OCI-LY3 (cell line): ENCODE results near the gene MAPKAPK3.

Experiments
- H2AFZ ChIP-seq: fragments of 200-600, 300-600 bp; shearing (Covaris generic); 2 replicates; pipeline ENCODE4 v1.6.0; 2014; ENCODE audit warnings: antibody characterized with exemption, low read depth, low read length
- H3K27ac ChIP-seq: fragments of 200-600, 300-600 bp; sonication (generic); 2 replicates; pipeline ENCODE4 v1.5.1; 2014; ENCODE audit warnings: mild to moderate bottlenecking, low read length, moderate library complexity, mixed read lengths
- H3K27me3 ChIP-seq: fragments of 200-600, 300-600 bp; sonication (generic); 2 replicates; pipeline ENCODE4 v1.6.1; 2014; ENCODE audit warnings: low read depth, low read length, mixed read lengths
- H3K36me3 ChIP-seq: fragments of 200-600, 300-600 bp; sonication (generic); replicated peaks from 2 replicates; pipeline ENCODE3; 2014; ENCODE audit warnings: low read depth, low read length, mixed read lengths
- H3K4me1 ChIP-seq: fragments of 300-600, 200-600 bp; sonication (generic); 2 replicates; pipeline ENCODE4 v1.6.1; 2014; ENCODE audit warnings: low read length, mixed read lengths
- H3K4me2 ChIP-seq: fragments of 200-600, 300-600 bp; sonication (generic); 2 replicates; pipeline ENCODE4 v1.6.1; 2014; ENCODE audit warnings: low read length, mixed read lengths
- H3K4me3 ChIP-seq: fragments of 300-600, 200-600 bp; sonication (generic); 2 replicates; pipeline ENCODE4 v1.5.1; 2014; ENCODE audit warnings: antibody characterized with exemption, mild to moderate bottlenecking, low read length, moderate library complexity
- H3K79me2 ChIP-seq: fragments of 300-600, 200-600 bp; shearing (Covaris generic); 2 replicates; pipeline ENCODE4 v1.6.1; 2014; ENCODE audit warnings: mild to moderate bottlenecking, low read length, mixed read lengths
- H3K9ac ChIP-seq: fragments of 300-600, 200-600 bp; shearing (Covaris generic); 2 replicates; pipeline ENCODE4 v1.6.0; 2014; ENCODE audit warnings: mild to moderate bottlenecking, low read length, moderate library complexity
- H3K9me3 ChIP-seq: fragments of 200-600, 300-600 bp; shearing (Covaris generic); 2 replicates; pipeline ENCODE4 v1.6.1; 2014; ENCODE audit warnings: low read length, mixed read lengths; ENCODE audit not compliant: insufficient read depth
- H4K20me1 ChIP-seq: fragments of 200-600, 300-600 bp; sonication (generic); 2 replicates; pipeline ENCODE4 v1.6.1; 2016; ENCODE audit warnings: low read length, mixed read lengths; ENCODE audit not compliant: insufficient read depth
- EZH2phosphoT487 ChIP-seq: fragments of 200-600 bp; shearing (Covaris generic); IDR thresholded peaks from 2 replicates; pipeline ENCODE4 v1.6.1; 2018; ENCODE audit warnings: antibody characterized with exemption, mixed run types, low read depth
- TF ChIP-seq, protein P1 (sequence below): fragments of 200-600, 300-600 bp; sonication (generic); IDR thresholded peaks from 2 replicates; pipeline ENCODE4 v1.5.1; 2014; ENCODE audit warnings: antibody characterized with exemption, low read length, low read depth

MAPKAPK3 gene

DNA sequence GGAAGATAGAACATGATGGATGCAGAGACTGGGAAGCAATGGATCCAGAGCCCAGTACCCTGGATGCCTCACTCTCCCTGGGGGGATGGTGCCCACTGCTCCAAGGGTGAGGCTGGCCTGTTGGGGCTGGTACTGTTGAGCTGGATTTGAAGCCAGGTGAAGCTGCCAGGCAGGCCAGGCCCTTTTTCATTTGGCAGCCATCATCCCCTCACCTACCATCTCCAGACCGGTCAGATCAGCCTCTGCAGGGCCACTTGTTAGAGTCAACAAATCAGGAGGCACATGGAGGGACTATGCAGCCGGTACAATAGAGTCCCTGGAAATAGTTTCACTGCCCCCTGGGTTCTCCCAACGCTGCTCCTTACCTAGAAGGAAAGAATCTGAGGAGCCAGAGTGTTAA lies 5.9 kb downstream of the MAPKAPK3 start:
- H3K9me3 ChIP-seq = no peaks in the 10 kb centered on the region
- no peaks in the 10 kb centered on the region for H3K27me3 ChIP-seq
- H3K9ac ChIP-seq = no peak overlapping the region
- no peak for TF ChIP-seq EZH2phosphoT487
- TF ChIP-seq, protein P1, sequence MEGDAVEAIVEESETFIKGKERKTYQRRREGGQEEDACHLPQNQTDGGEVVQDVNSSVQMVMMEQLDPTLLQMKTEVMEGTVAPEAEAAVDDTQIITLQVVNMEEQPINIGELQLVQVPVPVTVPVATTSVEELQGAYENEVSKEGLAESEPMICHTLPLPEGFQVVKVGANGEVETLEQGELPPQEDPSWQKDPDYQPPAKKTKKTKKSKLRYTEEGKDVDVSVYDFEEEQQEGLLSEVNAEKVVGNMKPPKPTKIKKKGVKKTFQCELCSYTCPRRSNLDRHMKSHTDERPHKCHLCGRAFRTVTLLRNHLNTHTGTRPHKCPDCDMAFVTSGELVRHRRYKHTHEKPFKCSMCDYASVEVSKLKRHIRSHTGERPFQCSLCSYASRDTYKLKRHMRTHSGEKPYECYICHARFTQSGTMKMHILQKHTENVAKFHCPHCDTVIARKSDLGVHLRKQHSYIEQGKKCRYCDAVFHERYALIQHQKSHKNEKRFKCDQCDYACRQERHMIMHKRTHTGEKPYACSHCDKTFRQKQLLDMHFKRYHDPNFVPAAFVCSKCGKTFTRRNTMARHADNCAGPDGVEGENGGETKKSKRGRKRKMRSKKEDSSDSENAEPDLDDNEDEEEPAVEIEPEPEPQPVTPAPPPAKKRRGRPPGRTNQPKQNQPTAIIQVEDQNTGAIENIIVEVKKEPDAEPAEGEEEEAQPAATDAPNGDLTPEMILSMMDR = no peak
- peaks cover 40% of the 10 kb centered on the region for H3K79me2 ChIP-seq
- H2AFZ ChIP-seq = no peak overlapping the region
- H3K4me3 ChIP-seq = no peak overlapping the region
- no peak overlapping the region for H3K4me2 ChIP-seq
- peaks cover 5% of the 10 kb centered on the region for H3K4me1 ChIP-seq
- no peak overlapping the region for H3K27ac ChIP-seq
- peaks cover 19% of the 10 kb centered on the region for H3K36me3 ChIP-seq
- peaks cover 23% of the 10 kb centered on the region; the same call in 1 of the 2 replicates for H4K20me1 ChIP-seq

- Histone ChIP-seq H3K27ac (no peak overlapping the region), H3K27me3 (no peaks in the 10 kb centered on the region), H3K36me3 (peaks cover 19% of the 10 kb centered on the region), H3K9ac (no peak overlapping the region), H4K20me1 (peaks cover 30% of the 10 kb centered on the region; the same call in 1 of the 2 replicates), H2AFZ (no peak overlapping the region), H3K9me3 (no peaks in the 10 kb centered on the region), H3K4me1 (no peaks in the 10 kb centered on the region), H3K79me2 (peaks cover 33% of the 10 kb centered on the region), H3K4me3 (no peak overlapping the region), H3K4me2 (no peak overlapping the region)
- TF ChIP-seq EZH2phosphoT487 = no peak
- TF ChIP-seq, protein P1 = no peak
Observed at GRCh38 chr3:50623840-50624474, 7.0 kb downstream of the MAPKAPK3 start.

- no peak overlapping the region for H3K27ac ChIP-seq
- TF ChIP-seq EZH2phosphoT487 = no peak
- TF ChIP-seq, protein P1 = no peak
- H3K27me3 ChIP-seq = no peaks in the 10 kb centered on the region
- H3K4me2 ChIP-seq = no peak overlapping the region
- H3K9ac ChIP-seq = no peak overlapping the region
- H3K9me3 ChIP-seq = no peaks in the 10 kb centered on the region
- H3K36me3 ChIP-seq = peaks cover 15% of the 10 kb centered on the region
- no peak overlapping the region for H3K4me3 ChIP-seq
- no peaks in the 10 kb centered on the region for H3K4me1 ChIP-seq
- H4K20me1 ChIP-seq = peaks cover 30% of the 10 kb centered on the region; the same call in 1 of the 2 replicates
- H3K79me2 ChIP-seq = peaks cover 33% of the 10 kb centered on the region
- no peak overlapping the region for H2AFZ ChIP-seq
Observed at GRCh38 chr3:50624634-50625033, 7.7 kb downstream of the MAPKAPK3 start.

- TF ChIP-seq EZH2phosphoT487 = no peak
- TF ChIP-seq, protein P1 = no peak
- no peak overlapping the region for H3K9ac ChIP-seq
- no peak overlapping the region for H2AFZ ChIP-seq
- H4K20me1 ChIP-seq = peaks cover 38% of the 10 kb centered on the region; the same call in 1 of the 2 replicates
- no peaks in the 10 kb centered on the region for H3K9me3 ChIP-seq
- no peaks in the 10 kb centered on the region for H3K27me3 ChIP-seq
- no peak overlapping the region for H3K4me3 ChIP-seq
- peaks cover 15% of the 10 kb centered on the region for H3K36me3 ChIP-seq
- H3K4me1 ChIP-seq = no peaks in the 10 kb centered on the region
- peaks cover 38% of the 10 kb centered on the region for H3K79me2 ChIP-seq
- no peak overlapping the region for H3K27ac ChIP-seq
- no peak overlapping the region for H3K4me2 ChIP-seq
Observed at GRCh38 chr3:50625231-50626182, 8.6 kb downstream of the MAPKAPK3 start.
